ENCODE results near the gene CALY.
A peak's percentile ranks its signal among the peaks of the same experiment; 100 is the strongest.

CALY gene

DNA sequence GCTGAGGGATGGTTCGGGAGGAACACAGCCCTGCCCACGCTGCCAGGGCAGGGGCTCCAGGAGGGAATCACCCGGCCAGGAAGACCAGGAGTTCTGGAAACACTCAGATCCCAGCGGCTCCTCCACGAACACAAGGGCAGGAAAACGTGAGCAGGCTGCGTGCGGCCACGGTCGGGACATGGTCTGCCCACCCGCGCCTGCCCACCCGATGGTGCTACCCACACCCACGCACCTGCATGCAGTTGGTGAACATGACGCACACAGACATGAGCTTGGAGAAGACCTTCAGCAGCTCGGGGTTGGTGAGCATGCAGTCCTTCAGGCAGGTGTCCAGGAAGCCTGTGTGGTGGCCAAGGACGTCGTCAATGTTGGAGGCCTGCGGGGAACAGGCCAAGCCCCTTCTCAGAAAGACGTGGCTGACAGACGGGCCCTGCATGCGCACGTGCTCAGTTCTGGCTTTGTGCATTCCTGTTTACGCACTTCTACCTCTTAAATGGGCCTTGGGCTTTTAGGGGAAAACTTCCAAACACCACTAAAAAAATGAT, 53.8 kb downstream of the CALY start:
- DNase-seq = no peak

DNA sequence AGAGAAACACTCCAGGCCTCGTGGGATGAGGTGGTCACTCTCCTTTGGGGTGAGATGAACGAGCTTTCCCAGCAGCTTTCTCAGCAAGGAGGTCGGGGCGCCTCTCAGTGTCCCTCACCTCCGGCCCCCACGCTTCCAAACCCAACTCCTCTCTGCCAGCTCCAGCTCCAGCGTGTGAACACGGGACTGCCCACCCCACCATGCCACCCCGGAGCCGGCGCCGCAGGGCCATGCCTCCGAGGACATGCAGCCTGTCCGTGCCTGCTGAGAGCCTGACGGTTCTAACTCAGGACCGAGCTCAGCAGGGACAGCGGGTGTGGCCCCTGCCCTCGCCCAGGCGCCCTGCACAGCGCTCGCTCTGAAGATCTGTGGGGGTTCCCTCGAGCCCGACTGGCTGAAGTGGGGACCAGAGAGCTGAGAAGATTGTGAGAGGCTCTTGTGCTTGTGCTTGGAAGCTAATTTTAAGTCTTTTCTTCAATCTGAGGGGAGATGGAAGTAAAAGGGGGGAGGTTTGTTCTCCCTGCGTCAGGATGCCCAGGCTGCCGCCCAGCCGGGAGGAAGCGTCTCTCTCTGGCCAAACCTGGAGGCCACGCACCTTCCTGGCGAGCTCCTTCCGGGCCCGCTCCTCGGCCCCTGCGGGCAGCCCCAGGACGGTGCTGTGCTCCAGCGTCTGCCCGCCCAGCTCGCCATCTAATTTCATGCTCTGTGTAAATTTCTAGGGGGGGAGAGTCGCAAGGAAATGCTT, 54.9 kb downstream of the CALY start:
- no peak for DNase-seq

DNA sequence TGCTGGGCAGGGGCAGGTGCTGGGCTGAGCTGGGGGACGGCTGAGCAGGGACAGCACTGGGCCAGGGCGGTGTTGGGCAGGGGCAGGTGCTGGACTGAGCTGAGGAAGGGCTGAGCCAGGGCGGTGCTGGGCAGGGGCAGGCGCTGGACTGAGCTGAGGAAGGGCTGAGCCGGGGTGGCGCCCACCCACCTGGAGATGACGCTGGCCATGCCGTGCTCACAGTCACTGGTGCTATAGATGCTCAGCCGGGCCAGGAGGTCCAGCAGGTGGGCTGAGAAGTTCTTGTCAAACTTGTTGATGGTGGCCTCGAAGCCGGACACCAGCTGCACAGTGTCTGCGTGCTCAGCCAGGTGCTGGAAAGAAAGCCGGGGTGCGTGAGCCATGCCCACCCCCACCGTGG, 55.6 kb downstream of the CALY start:
- no peak for DNase-seq

DNA sequence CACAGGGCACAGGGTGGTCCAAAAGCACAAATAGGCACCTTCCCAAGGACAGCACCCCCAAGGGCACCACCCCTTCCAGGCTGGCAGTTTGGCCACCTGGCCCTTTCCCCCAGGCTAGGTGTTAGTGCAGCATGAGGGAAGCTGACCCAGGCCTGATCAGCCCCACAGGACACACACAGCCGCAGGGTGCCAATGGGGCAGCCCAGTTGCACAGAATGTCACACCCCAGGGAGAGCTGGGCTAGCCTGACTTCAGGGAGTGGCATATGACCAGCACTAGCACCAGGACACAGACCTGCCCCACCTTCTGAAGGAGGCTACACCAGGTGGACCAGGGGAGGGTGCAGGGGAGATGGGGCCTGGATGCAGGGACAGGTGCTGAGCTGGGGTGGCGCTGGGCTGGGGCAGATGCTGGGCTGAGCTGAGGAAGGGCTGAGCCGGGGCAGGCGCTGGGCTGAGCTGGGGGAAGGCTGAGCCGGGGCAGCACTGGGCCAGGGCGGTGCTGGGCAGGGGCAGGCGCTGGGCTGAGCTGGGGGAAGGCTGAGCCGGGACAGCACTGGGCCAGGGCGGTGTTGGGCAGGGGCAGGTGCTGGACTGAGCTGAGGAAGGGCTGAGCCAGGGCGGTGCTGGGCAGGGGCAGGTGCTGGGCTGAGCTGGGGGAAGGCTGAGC, 56.2 kb downstream of the CALY start:
- no peak for DNase-seq

DNA sequence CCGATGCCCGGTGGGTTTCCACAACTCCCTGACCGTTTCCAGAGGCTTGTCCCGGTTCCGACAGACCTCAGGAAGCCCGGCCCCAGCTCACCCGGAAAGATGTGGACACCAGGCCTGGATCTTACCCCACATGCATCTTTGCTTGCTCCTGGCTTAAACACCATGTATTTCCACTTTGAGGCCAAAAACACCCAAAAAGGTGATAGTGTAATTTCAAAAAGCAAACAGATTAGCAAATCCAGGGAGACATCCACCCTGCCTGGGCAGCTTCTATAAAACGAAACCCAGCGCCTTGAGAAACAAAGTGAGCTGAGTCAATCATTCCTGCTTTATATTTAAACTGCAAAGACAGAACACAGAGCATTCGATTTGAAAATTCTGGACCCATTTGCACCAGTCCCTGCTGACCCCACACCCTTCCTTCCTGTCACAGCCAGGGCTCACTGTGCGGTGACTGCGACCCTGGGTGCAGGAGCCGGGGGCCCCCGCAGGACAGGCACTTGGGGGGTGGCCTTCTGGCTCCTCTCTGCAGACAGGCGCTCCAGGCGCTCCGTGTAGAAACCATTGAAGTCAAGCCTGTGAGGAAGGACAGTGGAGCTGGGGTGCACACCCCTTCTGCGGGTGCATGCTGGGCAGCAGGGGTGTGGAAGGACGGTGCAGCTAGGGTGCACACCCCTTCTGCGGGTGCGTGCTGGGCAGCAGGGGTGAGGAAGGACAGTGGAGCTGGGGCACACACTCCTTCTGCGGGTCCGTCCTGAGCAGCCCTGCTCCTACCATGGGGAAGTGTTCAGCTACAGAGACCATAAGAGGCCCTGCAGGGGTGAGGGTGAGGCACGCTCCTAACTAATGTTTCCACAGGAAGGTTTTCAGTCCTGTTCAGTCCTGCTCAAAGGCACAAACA, 57.1 kb downstream of the CALY start:
- no peak for DNase-seq

DNA sequence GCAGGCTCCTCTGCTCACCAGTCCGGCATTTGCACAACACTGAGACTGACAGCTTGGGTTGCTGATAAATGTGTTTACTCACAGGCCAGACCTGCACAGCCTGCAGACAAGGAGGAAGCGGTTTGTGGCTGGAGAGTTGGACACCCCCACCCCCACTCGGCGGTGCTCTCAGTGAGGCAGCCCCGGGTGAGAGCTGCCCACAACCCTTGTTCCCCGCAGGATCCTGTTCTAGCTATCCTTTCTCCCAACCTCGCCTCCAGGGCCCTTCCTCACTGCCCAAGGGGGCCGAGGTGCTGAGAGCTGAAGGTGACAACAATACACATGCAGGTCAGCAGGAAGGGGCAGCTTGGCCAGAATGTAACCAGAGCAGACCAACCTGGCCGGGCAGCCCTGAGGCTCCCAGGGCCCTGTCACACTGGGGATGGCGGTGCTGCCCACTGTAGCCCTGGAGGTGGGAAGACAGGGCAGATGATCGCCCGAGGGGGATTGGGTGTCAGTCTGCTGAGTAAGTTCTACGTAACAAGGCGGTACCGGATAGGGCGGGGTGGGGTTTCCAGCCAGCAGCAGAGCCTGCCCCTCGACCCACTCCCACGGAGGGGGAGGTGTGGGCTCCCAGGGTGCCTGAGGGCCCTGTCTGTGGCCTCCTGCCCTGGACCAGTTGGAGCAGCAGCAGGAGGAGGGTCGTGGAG, 58.0 kb downstream of the CALY start:
- no peak for DNase-seq

DNA sequence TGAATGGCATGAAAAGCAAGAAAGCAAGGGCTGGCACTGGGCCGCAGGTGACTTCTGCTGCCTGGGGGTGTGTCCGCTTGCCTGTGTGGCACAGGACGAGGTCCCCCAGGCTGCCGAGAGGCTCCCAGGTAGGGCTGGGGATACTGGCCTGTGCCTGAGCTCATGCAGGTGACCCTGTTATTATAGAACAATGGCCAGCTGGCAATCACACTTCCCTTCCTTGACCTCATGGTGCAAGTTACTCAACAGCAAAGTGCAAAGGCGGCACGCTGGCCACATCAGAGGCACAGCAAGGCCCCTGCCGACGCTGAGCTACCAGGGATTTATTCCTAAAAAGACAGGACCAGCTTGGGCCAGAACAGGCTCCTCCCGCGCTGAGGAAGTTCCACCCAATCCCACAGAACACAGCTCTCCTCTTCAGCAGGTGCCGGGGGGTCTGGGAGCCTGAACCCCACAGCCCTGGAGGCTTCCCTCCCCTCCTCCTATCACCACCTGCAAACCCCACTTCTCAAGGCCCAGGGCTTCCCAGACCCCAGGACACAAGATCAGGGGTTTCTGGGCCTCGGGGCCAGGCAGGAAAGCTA, 58.6 kb downstream of the CALY start:
- DNase-seq = no peak

DNA sequence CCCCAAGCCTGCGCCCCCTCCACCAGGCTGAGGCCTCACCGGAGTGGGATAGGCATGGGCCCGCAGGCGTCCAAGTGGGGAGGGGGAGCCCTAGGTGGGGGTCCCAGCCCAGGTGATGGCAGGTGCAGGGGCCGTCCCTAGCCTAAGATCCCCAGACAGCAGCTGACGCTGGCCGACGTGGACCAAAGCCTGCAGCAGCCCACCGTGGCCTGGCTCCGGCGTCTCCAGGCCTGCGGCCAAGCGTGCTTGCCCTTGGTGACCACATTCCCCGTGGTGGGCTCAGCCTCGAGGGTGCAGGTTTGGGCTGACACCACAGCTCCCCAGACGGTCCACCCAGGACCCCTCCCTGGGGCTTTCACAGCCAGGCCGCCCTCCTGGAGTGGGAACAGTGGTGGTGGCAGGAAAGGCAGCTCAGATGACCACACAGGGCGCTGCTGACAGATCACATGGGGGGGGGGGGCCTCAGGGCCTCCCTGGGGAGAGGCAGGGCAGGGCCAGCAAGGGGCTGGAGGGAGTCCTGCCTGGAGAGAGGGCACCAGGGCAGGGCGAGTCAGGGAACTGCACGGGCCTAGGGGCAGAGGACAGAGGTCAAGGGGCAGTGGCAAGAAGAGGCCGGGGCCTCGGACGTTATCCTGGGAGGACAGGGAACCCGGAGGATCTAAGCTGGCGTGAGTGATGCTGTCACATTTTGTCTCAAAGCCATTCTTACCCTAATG, 59.3 kb downstream of the CALY start:
- no peak for DNase-seq

DNA sequence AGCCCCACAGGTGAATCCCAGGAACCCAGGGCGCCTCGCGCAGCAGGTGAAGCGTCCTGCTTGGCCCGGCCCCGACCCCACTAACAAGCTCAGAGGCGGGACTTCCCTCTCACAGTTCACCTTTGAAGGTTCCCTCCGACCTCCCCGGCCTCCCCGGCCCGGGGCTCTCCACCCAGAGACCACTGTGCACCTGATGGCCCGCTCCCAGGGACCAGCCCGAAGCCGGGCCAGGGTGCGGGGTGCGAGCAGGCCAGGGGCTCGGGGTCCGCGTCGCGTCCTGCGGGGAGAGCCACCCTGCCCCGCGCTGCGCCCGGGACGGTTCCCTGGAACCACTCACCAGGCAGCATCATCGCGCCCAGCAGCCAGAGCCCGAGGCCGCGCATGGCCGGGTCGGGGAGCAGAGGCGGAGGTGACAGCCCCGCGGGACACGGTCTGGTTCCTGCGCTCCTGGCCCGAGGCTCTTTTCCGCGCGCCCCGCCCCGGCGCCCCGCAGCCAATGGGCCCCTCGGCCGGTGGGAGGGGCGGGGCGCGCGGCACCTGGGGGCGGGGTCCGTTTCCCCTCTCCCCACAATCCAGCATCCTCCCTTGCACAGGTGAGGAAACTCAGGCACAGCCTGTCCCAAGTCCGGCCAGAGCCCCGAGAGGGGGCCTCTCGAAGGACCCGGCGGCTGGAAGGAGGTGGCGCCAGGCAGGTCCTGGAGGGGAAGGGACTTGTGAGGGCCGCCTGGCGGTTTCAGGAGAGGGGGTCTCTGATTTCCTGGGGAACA, 60.1 kb downstream of the CALY start, which contains the start of gene ADAM8:
Gene ADAM8, minus strand, starts transcription at position 434 of the 767 bp plus-strand sequence. Its CDS starts 51 bp downstream, at position 383.
- DNase-seq = peak; percentile 51

DNA sequence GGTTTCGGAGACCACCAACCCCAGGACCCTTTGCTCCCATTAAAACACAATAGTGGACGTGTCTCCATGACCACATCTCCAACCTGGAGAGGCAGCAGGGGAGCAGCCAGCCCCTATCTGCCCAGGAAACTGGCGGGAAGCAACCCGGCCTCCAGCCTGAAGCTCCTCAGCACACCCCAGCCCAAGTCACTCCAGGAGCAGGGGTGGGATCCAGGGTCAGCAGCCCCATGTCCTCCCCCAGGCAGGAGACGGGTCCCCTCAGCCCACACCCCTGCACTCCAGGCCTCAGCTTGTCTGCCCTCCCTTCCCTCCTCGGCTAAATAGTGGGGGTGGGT, 60.6 kb downstream of the CALY start:
- DNase-seq = no peak

DNA sequence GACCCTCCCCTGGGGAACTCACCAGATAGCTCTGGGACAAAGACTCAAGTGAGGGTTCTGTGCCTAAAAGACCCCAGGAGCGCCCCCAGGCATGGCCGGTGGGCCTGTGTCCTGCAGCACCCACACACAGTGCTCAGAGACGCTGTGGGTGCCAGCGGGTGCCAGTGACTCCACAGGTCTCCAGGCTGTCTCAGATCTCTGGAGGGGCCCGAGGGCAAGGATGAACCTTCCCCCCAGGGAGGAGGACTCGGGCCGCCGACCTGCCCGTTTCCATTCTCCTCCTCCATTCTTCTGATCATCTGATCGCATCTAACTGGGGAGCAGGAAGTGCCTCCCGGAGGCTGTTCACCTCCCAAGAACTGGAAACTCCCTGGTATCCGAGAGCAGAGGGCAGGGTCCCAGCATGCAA, 61.0 kb downstream of the CALY start:
- peak; percentile 38 for DNase-seq

DNA sequence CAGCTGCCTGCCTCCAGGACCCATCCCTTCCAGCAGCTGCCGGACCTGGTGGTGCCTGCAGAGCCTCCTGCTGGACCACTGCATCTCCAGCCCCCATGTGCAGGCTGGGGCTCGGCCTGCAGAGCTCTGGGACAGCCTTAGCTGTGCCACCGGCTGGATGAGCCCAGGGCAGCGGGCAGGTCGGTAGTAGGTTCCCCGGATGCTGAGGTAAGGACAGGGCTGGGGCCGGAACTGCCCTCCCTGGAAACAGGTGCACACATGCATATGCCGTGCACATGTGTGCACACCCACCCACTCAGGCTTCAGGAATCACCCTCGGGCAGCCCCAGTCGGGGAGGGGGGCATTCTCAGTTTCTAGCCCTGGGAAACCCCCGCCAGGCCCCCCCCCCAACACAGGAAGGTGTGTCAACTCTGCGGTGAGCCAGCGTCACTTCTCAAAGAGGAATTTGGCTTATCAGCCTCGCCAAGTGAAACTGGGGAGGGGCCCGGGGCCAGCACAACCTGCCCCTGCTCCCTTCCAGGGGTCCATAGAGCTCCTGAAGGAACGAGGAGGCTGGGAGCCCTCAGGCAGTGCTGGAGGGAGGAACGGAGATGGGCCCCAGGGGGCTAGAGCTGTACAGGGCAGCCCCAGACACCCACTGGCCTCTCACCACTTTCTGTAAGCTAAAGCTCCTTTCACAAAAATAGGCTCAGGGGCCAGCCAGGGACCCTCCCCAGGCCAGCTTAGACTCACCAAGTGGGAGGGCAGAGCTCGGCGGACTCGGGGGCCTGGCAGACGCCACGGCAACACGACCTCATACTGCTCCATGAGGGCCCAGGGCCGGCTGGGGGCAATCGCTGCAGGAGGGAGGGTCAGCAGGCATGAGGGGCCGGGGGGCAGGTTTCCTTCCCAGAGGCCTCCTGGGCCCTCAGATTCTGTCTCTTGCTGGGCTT, 61.7 kb downstream of the CALY start:
- no peak for DNase-seq
